Measurements from ENCODE around the gene ABCA2. TPM values are rescaled to one million over a fixed set of nuclear protein-coding genes. Genes with fewer than 3 reads are reported as not detected.
A peak's percentile ranks its signal among the peaks of the same experiment; 100 is the strongest.

ABCA2 gene
- total and polyA plus RNA-seq, 9 of the 15 experiments (the other 6 are each of a cell fraction or from before 2014, with no cell fraction given) = 0.69 to 16.3 (median 6.1) TPM; not detected in 2

DNA sequence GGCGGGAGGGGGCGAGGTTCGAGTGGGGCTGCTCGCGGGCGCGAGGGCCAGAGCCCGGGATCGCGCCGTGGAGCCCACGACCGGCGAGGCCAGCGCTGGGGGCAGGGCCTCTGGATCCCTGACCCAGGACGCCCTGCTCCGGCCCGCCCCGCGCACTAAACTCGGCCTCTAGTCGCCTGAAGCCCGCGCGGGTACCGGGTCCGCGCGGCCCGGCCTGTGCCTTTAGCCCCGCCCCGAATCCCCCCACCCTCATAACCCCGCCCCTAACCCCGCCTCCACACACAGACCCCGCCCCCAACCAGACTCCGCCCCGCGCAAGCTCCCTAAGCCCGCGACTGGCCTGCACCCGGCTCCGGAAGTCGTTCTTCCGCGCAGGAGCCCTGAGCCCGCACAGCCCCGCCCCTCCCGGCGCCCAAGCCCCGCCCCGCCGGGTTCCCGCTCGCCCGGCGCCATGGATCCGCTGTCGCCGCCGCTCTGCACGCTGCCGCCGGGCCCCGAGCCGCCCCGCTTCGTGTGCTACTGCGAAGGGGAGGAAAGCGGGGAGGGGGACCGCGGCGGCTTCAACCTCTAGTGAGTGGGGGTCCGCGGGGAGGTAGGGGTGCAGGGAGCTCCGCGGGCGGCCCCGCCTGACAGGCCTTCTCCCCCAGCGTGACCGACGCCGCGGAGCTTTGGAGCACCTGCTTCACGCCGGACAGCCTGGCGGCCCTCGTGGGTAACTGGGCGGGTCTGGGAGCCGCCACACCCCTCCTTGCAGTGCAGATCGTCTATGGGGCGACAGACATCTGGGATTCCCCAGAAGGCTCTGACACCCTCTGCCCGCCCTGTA, 35.8 kb downstream of the ABCA2 start, which contains the start of gene PAXX (continued):
- TF ChIP-seq ASH1L (IDR thresholded peaks at IDR 0.05; ENCODE audit: borderline replicate concordance, low read depth, partially characterized antibody) (no peak), MITF (IDR thresholded peaks at IDR 0.05) (no peak), ZNF174 (CRISPR knock-in tag; IDR thresholded peaks at IDR 0.05) (no peak), MBD2 (IDR thresholded peaks at IDR 0.05; ENCODE audit: borderline replicate concordance, low read depth) (peak; percentile 48; the same call in 1 of the 2 replicates), RB1 (IDR thresholded peaks at IDR 0.05; ENCODE audit: low read depth) (peak; percentile 96), L3MBTL2 (IDR thresholded peaks at IDR 0.05) (peak; percentile 99), TCF7 (IDR thresholded peaks at IDR 0.05; ENCODE audit: borderline replicate concordance) (no peak), MAZ (CRISPR knock-in tag; conservative IDR thresholded peaks at IDR 0.05 in 1 of 2, IDR thresholded peaks at IDR 0.05 in 1 of 2) (peak; percentile 52 to 74), ILK (tag; IDR thresholded peaks at IDR 0.05; ENCODE audit: borderline replicate concordance, low read depth) (no peak), ZNF780A (CRISPR knock-in tag; IDR thresholded peaks at IDR 0.05) (no peak), FOXA1 (IDR thresholded peaks at IDR 0.05; ENCODE audit: borderline replicate concordance) (no peak), ZNF41 (CRISPR knock-in tag; conservative IDR thresholded peaks at IDR 0.05) (no peak), KLF13 (tag; IDR thresholded peaks at IDR 0.05; ENCODE audit: borderline replicate concordance, low read depth) (peak; percentile 89), ZNF23 (CRISPR knock-in tag; IDR thresholded peaks at IDR 0.05) (no peak), POLR3G (IDR thresholded peaks at IDR 0.05; ENCODE audit: extremely low read depth, insufficient read length, insufficient replicate concordance) (no peak), RUNX1 (IDR thresholded peaks at IDR 0.05; ENCODE audit: low read depth) (no peak), ZNF274 (IDR thresholded peaks at IDR 0.05; ENCODE audit: borderline replicate concordance, low read depth, low read length) (no peak), MED1 (CRISPR knock-in tag; IDR thresholded peaks at IDR 0.05; ENCODE audit: borderline replicate concordance) (no peak), NFXL1 (CRISPR knock-in tag; IDR thresholded peaks at IDR 0.05) (no peak), CREB1 (IDR thresholded peaks at IDR 0.05) (no peak), CREB1 (CRISPR knock-in tag; IDR thresholded peaks at IDR 0.05) (peak; percentile 38; the same call in 1 of the 2 replicates), SMARCA5 (IDR thresholded peaks at IDR 0.05) (no peak)
- TF ChIP-seq, protein P1, sequence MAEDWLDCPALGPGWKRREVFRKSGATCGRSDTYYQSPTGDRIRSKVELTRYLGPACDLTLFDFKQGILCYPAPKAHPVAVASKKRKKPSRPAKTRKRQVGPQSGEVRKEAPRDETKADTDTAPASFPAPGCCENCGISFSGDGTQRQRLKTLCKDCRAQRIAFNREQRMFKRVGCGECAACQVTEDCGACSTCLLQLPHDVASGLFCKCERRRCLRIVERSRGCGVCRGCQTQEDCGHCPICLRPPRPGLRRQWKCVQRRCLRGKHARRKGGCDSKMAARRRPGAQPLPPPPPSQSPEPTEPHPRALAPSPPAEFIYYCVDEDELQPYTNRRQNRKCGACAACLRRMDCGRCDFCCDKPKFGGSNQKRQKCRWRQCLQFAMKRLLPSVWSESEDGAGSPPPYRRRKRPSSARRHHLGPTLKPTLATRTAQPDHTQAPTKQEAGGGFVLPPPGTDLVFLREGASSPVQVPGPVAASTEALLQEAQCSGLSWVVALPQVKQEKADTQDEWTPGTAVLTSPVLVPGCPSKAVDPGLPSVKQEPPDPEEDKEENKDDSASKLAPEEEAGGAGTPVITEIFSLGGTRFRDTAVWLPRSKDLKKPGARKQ (CRISPR knock-in tag; IDR thresholded peaks at IDR 0.05) = no peak
- TF ChIP-seq, protein P2, sequence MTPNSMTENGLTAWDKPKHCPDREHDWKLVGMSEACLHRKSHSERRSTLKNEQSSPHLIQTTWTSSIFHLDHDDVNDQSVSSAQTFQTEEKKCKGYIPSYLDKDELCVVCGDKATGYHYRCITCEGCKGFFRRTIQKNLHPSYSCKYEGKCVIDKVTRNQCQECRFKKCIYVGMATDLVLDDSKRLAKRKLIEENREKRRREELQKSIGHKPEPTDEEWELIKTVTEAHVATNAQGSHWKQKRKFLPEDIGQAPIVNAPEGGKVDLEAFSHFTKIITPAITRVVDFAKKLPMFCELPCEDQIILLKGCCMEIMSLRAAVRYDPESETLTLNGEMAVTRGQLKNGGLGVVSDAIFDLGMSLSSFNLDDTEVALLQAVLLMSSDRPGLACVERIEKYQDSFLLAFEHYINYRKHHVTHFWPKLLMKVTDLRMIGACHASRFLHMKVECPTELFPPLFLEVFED (CRISPR knock-in tag; conservative IDR thresholded peaks at IDR 0.05) = no peak
- TF ChIP-seq, protein P3, sequence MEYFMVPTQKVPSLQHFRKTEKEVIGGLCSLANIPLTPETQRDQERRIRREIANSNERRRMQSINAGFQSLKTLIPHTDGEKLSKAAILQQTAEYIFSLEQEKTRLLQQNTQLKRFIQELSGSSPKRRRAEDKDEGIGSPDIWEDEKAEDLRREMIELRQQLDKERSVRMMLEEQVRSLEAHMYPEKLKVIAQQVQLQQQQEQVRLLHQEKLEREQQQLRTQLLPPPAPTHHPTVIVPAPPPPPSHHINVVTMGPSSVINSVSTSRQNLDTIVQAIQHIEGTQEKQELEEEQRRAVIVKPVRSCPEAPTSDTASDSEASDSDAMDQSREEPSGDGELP (CRISPR knock-in tag; IDR thresholded peaks at IDR 0.05; ENCODE audit: borderline replicate concordance) = peak; percentile 60
